Activated T-cell treated with anti-CD3 and anti-CD28 coated beads, Interleukin-2, amount 50 U/mL, for 72 hours (primary cell): ENCODE data around the gene TANK. TPM values are rescaled to one million over a fixed set of nuclear protein-coding genes. Genes with fewer than 3 reads are reported as not detected.
"Not testable (repeated sequence)": the region's sequence is repeated elsewhere in the genome, so short reads cannot be mapped to it uniquely, and the experiment has no call there.

Experiments used
- ATAC-seq, 2 donors: fragments of 150-1000 bp; cut with Tn5 transposase; replicated peaks in 1 of 2; 2 replicates each; pipeline ENCODE4 v1.10.0; 2021; ENCODE audit warnings: moderate library complexity in 2 of 2, mild to moderate bottlenecking in 1 of 2
- DNase-seq, 2 donors: peaks; one replicate each; pipeline ENCODE4 v3.0.0; 2021 to 2022; ENCODE audit warnings: mixed read lengths in 1 of 2
- H3K27ac Mint-ChIP-seq: one replicate; pipeline ENCODE4 v1.8.0; 2022; ENCODE audit warnings: mild to moderate bottlenecking, moderate library complexity, mixed read lengths
- H3K27me3 Mint-ChIP-seq: one replicate; pipeline ENCODE4 v1.8.0; 2022; ENCODE audit warnings: low read depth, mixed read lengths
- H3K36me3 Mint-ChIP-seq, 2 donors: one replicate each; pipeline ENCODE4 v1.8.0; 2022; ENCODE audit warnings: mixed read lengths in 2 of 2, mild to moderate bottlenecking in 1 of 2; ENCODE audit not compliant: insufficient read depth in 2 of 2
- H3K4me1 Mint-ChIP-seq: one replicate; pipeline ENCODE4 v1.8.0; 2022; ENCODE audit warnings: low read depth, mixed read lengths
- H3K4me3 Mint-ChIP-seq, 2 donors: one replicate each; pipeline ENCODE4 v1.8.0; 2022; ENCODE audit warnings: mild to moderate bottlenecking in 2 of 2, mixed read lengths in 2 of 2, moderate library complexity in 2 of 2
- H3K9me3 Mint-ChIP-seq, 2 donors: one replicate each; pipeline ENCODE4 v1.8.0; 2022; ENCODE audit warnings: mixed read lengths in 2 of 2
- total RNA-seq, 2 donors: library from RNA; stranded (reverse); gene quantifications; one replicate each; pipeline ENCODE4 v1.2.3, GENCODE V29; 2022

Gene TANK
- total RNA-seq, 2 donors from 2014 or later = 87.3 to 87.8 TPM

DNA sequence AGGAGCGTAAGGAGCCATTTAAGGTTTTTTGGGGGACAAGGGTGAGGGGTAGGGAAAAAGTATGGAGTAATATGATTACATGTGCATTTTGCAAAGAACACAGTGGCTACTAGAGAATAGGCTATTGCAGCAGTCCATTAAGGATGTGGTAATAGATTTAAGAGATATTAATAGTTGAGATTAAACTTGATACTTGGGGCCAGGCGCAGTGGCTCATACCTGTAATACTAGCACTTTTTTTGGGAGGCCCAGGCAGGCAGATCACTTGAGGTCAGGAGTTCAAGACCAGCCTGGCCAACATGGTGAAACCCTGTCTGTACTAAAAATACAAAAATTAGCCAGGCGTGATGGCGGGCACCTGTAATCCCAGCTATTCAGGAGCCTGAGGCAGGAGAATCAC is 35.4 kb downstream of the TANK start:
- H3K27me3 Mint-ChIP-seq, H3K4me3 Mint-ChIP-seq, ATAC-seq, H3K9me3 Mint-ChIP-seq, H3K27ac Mint-ChIP-seq, DNase-seq: not testable (repeated sequence)
- H3K36me3 Mint-ChIP-seq = peaks cover 13 to 43% of the 10 kb centered on the region in 2 donors
- peaks cover 25% of the 10 kb centered on the region for H3K4me1 Mint-ChIP-seq

DNA sequence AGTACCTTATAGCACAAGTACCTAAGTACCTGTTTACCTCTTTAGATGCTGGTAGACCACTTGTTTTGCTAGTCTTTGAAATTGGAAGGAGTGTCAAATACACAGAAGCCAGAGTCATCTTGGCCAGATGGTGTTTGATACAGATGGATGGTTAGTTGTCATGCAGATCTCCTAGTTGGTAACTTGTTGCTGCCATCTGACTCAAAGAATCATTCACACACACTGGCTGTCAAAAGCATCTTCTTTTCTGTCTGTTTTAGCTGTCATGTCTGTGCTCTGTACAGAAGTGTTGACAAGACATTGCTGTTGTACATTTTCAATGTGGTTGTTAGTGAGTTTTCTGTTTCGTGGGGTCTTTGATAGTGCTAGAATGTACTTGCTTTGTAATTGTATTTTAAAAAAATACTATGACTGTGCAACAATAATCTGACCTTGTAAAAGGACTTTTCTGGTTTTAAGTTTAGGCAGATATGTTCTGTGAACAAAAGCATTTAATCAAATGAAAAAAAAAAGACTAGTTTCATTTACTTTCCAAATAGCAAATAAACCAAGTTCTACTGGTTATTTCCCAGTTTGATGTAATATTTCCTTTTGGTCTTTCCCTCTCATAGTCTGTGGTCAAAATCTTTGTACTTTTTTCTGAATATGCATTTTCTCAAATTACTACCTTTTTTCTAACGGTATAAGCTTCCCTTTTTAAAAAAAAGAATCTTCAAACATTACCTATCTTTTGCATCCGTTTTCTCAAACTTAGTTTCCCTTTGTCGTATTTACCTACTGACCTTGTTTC is 39.9 kb downstream of the TANK start:
- Mint-ChIP-seq H3K27me3 (no peaks in the 10 kb centered on the region), H3K4me1 (peaks cover 24% of the 10 kb centered on the region), H3K36me3 (peaks cover 7 to 39% of the 10 kb centered on the region in 2 donors), H3K4me3 (peak overlapping the region; percentile 12 to 50), H3K9me3 (no peaks in the 10 kb centered on the region), H3K27ac (peak overlapping the region; percentile 25)
- DNase-seq (no peak), ATAC-seq (peak; percentile 47 to 85)

DNA sequence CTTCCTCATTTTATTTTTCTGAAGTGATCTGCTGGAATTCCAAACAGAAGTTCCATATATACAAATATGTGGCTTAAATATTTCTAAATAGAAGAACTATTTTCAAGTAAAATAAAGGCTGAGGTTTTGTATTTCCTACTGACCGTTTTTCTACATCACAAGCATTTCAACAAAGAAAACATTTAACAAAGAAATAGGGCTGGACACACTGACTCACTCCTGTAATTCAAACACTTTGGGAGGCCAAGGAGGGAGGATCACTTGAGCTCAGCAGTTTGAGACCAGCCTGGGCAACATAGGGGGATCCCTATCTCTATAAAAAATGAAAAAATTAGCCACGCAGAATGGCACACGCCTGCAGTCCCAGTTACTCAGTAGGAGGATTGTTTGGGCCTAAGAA is 44.6 kb downstream of the TANK start:
- no peaks in the 10 kb centered on the region for H3K9me3 Mint-ChIP-seq
- no peak for ATAC-seq
- H3K4me3 Mint-ChIP-seq = no peak overlapping the region
- no peak for DNase-seq
- H3K36me3 Mint-ChIP-seq = peaks cover 4 to 20% of the 10 kb centered on the region in 2 donors
- peaks cover 9% of the 10 kb centered on the region for H3K4me1 Mint-ChIP-seq
- no peak overlapping the region for H3K27ac Mint-ChIP-seq
- no peaks in the 10 kb centered on the region for H3K27me3 Mint-ChIP-seq

DNA sequence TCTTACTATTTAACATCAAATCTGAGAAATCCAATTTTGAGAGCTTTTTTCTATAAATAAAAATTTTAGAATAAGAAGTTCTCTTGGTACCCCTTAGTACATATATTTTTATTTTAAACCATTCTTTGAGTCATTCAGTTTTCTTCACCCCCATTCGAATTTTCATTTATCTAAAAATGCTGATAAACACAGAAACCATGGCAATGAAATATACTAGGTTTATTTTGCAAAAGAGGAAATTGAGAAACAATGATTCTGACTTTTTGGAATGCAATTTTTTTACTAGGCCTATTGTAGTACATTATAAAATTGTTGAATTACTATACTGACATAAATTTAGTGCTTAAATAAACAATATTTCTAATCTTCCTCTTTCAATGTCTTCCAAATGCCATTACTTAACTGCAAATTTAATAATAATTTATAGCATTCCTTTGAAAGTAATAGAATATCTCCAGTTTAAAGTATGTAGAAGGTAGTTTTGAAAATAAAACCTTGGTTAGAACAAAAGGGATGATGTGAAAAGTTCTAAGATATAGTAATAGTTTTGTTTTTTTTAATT is 46.3 kb downstream of the TANK start:
- H3K9me3 Mint-ChIP-seq = no peaks in the 10 kb centered on the region
- H3K36me3 Mint-ChIP-seq = peaks cover 4 to 15% of the 10 kb centered on the region in 2 donors
- ATAC-seq = no peak
- no peaks in the 10 kb centered on the region for H3K27me3 Mint-ChIP-seq
- H3K27ac Mint-ChIP-seq = no peak overlapping the region
- H3K4me1 Mint-ChIP-seq = no peaks in the 10 kb centered on the region
- no peak for DNase-seq
- no peak overlapping the region for H3K4me3 Mint-ChIP-seq

DNA sequence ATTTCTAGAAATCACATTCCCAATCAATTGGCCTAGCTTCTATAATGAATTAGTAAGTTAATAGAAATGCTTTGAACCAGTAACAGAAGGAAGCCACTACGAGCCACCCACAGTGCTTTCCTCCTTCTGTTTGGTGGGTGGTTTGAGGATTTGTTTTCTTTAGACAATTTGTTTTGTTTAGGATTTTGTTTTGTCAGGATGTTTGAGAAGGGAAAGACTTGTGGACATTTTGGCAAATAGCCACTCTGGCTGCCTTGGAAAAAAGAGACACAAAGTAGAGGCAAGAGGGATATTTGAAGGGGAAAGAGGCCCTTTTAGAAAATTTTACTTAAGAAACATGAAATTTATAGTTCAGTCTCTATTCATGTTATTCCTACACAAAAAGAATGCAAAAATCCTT is 47.7 kb downstream of the TANK start:
- Mint-ChIP-seq H3K9me3 (no peaks in the 10 kb centered on the region), H3K27ac (no peak overlapping the region), H3K4me1 (no peaks in the 10 kb centered on the region), H3K36me3 (peaks cover 4 to 21% of the 10 kb centered on the region in 2 donors), H3K4me3 (no peak overlapping the region), H3K27me3 (no peaks in the 10 kb centered on the region)
- DNase-seq (no peak), ATAC-seq (no peak)

DNA sequence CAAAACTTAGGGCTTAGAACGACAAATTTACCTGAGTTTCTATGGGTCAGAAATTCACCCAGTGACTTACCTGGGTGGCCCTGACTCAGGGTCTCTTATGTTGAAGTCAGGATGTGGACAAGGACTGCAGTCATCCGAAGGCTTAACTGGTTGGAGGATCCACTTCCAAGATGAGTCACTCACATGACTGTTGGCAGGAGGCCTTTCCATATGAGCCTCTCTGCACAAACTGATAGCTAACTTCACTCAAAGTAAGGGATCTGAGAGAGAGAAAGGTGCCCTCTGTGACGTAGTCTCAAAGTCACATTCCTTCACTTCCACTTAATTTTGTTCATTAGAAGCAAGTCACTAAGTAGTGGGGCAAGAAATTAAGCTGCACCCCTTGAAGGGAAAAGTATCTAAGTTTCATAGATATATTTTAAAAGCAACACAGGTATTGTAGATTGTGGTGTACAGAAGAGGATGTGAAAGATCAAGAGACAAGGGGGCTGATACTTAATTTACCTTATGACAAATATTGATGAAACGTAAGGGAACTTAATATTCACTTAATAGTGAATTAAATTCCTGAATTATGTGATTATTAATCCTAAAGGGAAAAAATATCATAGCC is 48.4 kb downstream of the TANK start:
- H3K4me3 Mint-ChIP-seq = no peak overlapping the region
- ATAC-seq = no peak

DNA sequence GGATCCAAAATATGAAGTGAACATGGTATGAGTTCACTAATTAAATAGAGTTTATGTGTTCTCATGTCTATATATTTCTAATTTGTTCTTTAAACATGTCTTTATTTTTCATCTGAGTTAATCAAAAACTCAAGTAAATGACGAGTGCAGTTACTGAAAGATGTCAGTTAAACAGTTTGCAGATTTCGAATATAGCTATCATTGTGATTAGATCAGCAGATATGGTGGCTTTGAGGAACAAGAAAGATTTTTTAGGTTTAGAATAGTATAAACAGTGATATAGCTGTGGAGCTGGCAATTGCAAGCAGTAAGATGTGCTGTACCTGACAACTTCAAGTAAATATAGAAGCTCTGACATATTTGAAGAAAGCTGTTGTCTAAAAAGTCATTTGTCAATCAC is 49.7 kb downstream of the TANK start:
- Mint-ChIP-seq H3K9me3 (no peaks in the 10 kb centered on the region), H3K4me1 (no peaks in the 10 kb centered on the region), H3K27me3 (no peaks in the 10 kb centered on the region), H3K4me3 (no peak overlapping the region), H3K27ac (no peak overlapping the region), H3K36me3 (peaks cover 4 to 23% of the 10 kb centered on the region in 2 donors)
- ATAC-seq = no peak
- no peak for DNase-seq

More for the DNA sequence above, 48.4 kb downstream of the TANK start:
- peaks cover 4 to 23% of the 10 kb centered on the region in 2 donors for H3K36me3 Mint-ChIP-seq
- DNase-seq = no peak
- H3K9me3 Mint-ChIP-seq = no peaks in the 10 kb centered on the region
- peak overlapping the region; percentile 19 for H3K27ac Mint-ChIP-seq
- H3K4me1 Mint-ChIP-seq = no peaks in the 10 kb centered on the region
- no peaks in the 10 kb centered on the region for H3K27me3 Mint-ChIP-seq

DNA sequence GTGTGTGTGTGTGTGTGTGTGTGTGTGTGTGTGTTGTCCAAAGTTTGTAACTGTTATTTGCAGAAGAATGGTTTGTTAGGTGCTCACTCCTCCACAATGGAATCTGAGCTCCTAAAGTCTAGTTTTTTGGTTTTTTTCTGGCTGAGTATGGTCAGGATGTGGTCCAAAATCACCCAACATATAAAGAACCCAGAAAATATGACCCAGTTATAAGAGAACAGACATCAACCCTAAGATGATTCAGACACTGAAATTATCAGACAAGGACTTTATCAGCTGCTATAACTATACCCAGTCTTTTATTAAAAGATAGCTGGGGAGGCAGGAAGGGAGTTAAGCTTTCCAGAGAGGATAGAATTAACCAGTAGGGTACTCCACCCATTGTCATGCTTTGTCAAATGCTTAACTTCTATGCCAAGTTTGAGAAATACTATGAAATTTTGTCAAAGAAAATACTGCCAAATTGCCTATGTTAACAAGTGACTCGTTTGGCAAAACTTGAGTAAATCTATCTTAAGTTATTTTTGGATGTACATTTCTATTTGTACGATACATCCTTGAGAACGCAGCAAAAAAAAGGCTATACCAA is 57.5 kb downstream of the TANK start:
- H3K27ac Mint-ChIP-seq = no peak overlapping the region
- peaks cover 23% of the 10 kb centered on the region for H3K4me1 Mint-ChIP-seq
- DNase-seq (no peak), ATAC-seq (no peak)
- H3K27me3 Mint-ChIP-seq = no peaks in the 10 kb centered on the region
- peaks cover 0 to 15% of the 10 kb centered on the region in 2 donors for H3K36me3 Mint-ChIP-seq
- H3K9me3 Mint-ChIP-seq = no peaks in the 10 kb centered on the region
- no peak overlapping the region for H3K4me3 Mint-ChIP-seq

DNA sequence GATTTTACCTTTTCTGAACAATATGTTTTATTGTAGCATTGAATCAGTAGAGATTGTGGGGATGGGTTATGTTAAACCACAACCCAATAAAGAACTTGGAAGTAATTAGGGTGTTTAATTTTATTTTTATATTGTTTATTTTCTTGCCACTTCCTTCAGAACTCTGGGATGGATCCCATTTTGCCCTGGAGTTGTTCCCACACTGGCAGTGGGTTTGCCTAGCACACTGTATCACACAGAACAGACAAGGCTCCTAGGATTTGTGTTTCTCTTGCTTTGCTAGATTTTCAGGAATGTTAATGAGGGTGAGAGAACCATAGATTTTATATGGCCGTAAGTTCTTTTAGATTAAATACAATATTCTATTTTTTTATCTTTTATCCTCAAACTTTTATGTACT is 59.0 kb downstream of the TANK start:
- no peaks in the 10 kb centered on the region for H3K9me3 Mint-ChIP-seq
- no peak overlapping the region for H3K27ac Mint-ChIP-seq
- ATAC-seq (no peak), DNase-seq (no peak)
- H3K4me3 Mint-ChIP-seq = no peak overlapping the region
- no peaks in the 10 kb centered on the region for H3K27me3 Mint-ChIP-seq
- H3K4me1 Mint-ChIP-seq = peaks cover 23% of the 10 kb centered on the region
- H3K36me3 Mint-ChIP-seq = peaks cover 0 to 8% of the 10 kb centered on the region in 2 donors

DNA sequence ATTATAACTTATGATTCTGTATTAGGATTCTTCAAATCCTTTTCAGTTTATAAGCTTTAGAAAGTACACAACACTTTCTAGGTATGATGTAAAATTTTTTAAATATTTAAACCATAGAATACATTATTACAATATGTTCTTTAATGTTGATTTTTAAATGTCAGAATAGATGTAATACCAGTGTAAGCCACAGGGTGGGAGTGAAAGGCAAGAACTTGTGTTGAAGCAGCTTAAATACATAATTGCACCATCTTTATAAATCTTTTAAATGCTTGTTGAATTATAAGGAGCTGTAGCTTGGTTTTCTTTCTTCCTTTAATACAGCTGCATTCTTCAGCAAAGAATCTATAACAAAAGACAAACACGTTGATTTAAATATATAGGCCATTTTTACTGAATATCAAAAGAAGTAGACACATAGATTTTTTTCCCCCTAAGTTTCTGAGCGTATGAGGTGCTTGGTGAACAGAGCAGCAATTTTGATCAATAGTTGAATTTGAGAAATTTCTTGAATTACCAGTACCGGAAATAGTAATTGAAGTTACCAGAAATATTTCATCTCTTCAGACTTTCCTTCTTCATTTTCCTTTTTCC is 63.0 kb downstream of the TANK start:
- Mint-ChIP-seq H3K27ac (no peak overlapping the region), H3K36me3 (peaks cover 4 to 17% of the 10 kb centered on the region in 2 donors), H3K27me3 (no peaks in the 10 kb centered on the region), H3K9me3 (no peaks in the 10 kb centered on the region), H3K4me1 (no peaks in the 10 kb centered on the region), H3K4me3 (no peak overlapping the region)
- no peak for ATAC-seq
- DNase-seq = no peak

DNA sequence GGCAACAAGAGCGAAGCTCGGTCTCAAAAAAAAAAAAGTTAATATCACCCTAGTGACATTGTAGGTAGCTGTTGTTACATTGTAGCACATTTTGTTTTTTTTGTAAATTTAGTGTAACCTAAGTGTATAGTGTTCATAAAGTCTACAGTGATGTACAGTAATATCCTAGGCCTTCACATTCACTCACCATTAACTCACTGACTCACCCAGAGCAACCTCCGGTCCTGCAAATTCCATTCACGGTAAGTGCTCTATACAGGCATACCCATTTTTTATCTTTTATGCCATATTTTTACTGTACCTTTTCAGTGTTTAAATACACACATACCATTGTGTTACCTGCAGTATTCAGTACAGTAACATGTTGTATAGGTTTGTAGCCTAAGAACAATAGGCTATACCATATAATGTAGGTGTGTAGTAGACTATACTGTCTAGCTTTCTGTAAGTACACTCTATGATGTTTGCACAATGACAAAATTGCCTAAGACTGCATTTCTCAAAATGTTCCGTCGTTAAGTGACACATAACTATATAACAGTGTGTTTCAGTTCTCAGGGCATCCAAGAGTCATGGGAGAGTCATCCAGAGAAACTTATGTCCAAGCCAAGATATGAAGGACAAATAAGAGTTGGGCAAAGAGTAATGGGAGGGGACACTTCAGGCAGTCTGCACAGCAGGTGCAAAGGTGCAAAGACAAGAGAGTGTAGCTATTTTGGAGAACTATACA is 68.4 kb downstream of the TANK start:
- ATAC-seq (peak in 1 of 2 donors; percentile 30), DNase-seq (no peak)
- no peaks in the 10 kb centered on the region for H3K4me1 Mint-ChIP-seq
- H3K27ac Mint-ChIP-seq = no peak overlapping the region
- no peaks in the 10 kb centered on the region for H3K9me3 Mint-ChIP-seq
- no peak overlapping the region for H3K4me3 Mint-ChIP-seq
- H3K36me3 Mint-ChIP-seq = peaks cover 8 to 29% of the 10 kb centered on the region in 2 donors
- no peaks in the 10 kb centered on the region for H3K27me3 Mint-ChIP-seq

DNA sequence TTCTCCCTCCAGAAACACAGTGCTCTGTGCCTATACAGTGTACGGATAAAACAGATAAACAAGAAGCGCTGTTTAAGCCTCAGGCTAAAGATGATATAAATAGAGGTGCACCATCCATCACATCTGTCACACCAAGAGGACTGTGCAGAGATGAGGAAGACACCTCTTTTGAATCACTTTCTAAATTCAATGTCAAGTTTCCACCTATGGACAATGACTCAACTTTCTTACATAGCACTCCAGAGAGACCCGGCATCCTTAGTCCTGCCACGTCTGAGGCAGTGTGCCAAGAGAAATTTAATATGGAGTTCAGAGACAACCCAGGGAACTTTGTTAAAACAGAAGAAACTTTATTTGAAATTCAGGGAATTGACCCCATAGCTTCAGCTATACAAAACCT is 70.7 kb downstream of the TANK start:
- no peaks in the 10 kb centered on the region for H3K4me1 Mint-ChIP-seq
- no peaks in the 10 kb centered on the region for H3K9me3 Mint-ChIP-seq
- ATAC-seq (no peak), DNase-seq (no peak)
- no peak overlapping the region for H3K4me3 Mint-ChIP-seq
- peaks cover 10 to 24% of the 10 kb centered on the region in 2 donors for H3K36me3 Mint-ChIP-seq
- H3K27me3 Mint-ChIP-seq = no peaks in the 10 kb centered on the region
- no peak overlapping the region for H3K27ac Mint-ChIP-seq
